ENCODE data around the gene C3orf85. TPM values are rescaled to one million over a fixed set of nuclear protein-coding genes. Genes with fewer than 3 reads are reported as not detected.
"Not testable (repeated sequence)": the region's sequence is repeated elsewhere in the genome, so short reads cannot be mapped to it uniquely, and the experiment has no call there.

The C3orf85 gene
- total and polyA plus RNA-seq, 4 experiments from 2014 or later: not detected

GRCh38 chr3:109125902-109126301, 10.6 kb upstream of the C3orf85 start:
- no peaks in the 10 kb centered on the region for H3K4me1 ChIP-seq (ENCODE audit: insufficient read depth, low read length)
- H3K36me3 ChIP-seq (ENCODE audit: insufficient read depth, low read length): no peaks in the 10 kb centered on the region
- no peak overlapping the region for H3K27ac ChIP-seq (ENCODE audit: low read depth, low read length)
- Mint-ChIP-seq H3K9me3 (peaks cover 0 to 8% (median 6%) of the 10 kb centered on the region in 8 donors), H3K27me3 (peaks cover 0 to 7% of the 10 kb centered on the region in 2 donors), H3K36me3 (no peaks in the 10 kb centered on the region), H3K4me3 (no peak overlapping the region), H3K27ac (no peak overlapping the region), H3K4me1 (no peaks in the 10 kb centered on the region)
- no peaks in the 10 kb centered on the region for H3K9me3 ChIP-seq (ENCODE audit: control insufficient read depth in 1 of 2, low read length in 2 of 2)
- intact Hi-C loops (cut with micrococcal nuclease): no loop called here
- no peak overlapping the region for H3K4me3 ChIP-seq (ENCODE audit: low read length in 2 of 2)
- ChIA-PET CTCF (ENCODE audit: partially characterized antibody) (no interaction called here), POLR2A (ENCODE audit: partially characterized antibody) (no interaction called here)
- DNase-seq: no peak
- H3K27me3 ChIP-seq (ENCODE audit: insufficient read depth, low read length): no peaks in the 10 kb centered on the region

GRCh38 chr3:109127553-109127952, 9.0 kb upstream of the C3orf85 start:
- no peaks in the 10 kb centered on the region for H3K36me3 ChIP-seq (ENCODE audit: insufficient read depth, low read length)
- intact Hi-C loops (cut with micrococcal nuclease): no loop called here
- H3K9me3 Mint-ChIP-seq: peaks cover 0 to 9% (median 5%) of the 10 kb centered on the region in 8 donors
- H3K4me1 ChIP-seq (ENCODE audit: insufficient read depth, low read length): no peaks in the 10 kb centered on the region
- H3K4me1 Mint-ChIP-seq: no peaks in the 10 kb centered on the region
- H3K27ac ChIP-seq (ENCODE audit: low read depth, low read length): no peak overlapping the region
- no peaks in the 10 kb centered on the region for H3K27me3 ChIP-seq (ENCODE audit: insufficient read depth, low read length)
- H3K27ac Mint-ChIP-seq: no peak overlapping the region
- H3K9me3 ChIP-seq (ENCODE audit: control insufficient read depth in 1 of 2, low read length in 2 of 2): no peaks in the 10 kb centered on the region
- H3K4me3 ChIP-seq (ENCODE audit: low read length in 2 of 2): no peak overlapping the region
- no peaks in the 10 kb centered on the region for H3K36me3 Mint-ChIP-seq
- ChIA-PET POLR2A (ENCODE audit: partially characterized antibody) (no interaction called here), CTCF (ENCODE audit: partially characterized antibody) (no interaction called here)
- H3K27me3 Mint-ChIP-seq: peaks cover 0 to 13% of the 10 kb centered on the region in 2 donors
- DNase-seq: no peak
- no peak overlapping the region for H3K4me3 Mint-ChIP-seq

- H3K27ac Mint-ChIP-seq: no peak overlapping the region
- Histone ChIP-seq H3K9me3 (ENCODE audit: control insufficient read depth in 1 of 2, low read length in 2 of 2) (no peaks in the 10 kb centered on the region), H3K36me3 (ENCODE audit: insufficient read depth, low read length) (no peaks in the 10 kb centered on the region), H3K4me1 (ENCODE audit: insufficient read depth, low read length) (no peaks in the 10 kb centered on the region), H3K4me3 (ENCODE audit: low read length in 2 of 2) (no peak overlapping the region), H3K27me3 (ENCODE audit: insufficient read depth, low read length) (no peaks in the 10 kb centered on the region), H3K27ac (ENCODE audit: low read depth, low read length) (no peak overlapping the region)
- H3K9me3 Mint-ChIP-seq: peaks cover 0 to 4% (median 0%) of the 10 kb centered on the region in 8 donors
- peaks cover 0 to 10% of the 10 kb centered on the region in 2 donors for H3K27me3 Mint-ChIP-seq
- H3K4me1 Mint-ChIP-seq: no peaks in the 10 kb centered on the region
- no peak for DNase-seq
- no peaks in the 10 kb centered on the region for H3K36me3 Mint-ChIP-seq
- no peak overlapping the region for H3K4me3 Mint-ChIP-seq
- intact Hi-C loops (cut with micrococcal nuclease): no loop called here
- CTCF ChIA-PET (ENCODE audit: partially characterized antibody): no interaction called here
- POLR2A ChIA-PET (ENCODE audit: partially characterized antibody): no interaction called here
Observed at GRCh38 chr3:109131276-109131675, 5.2 kb upstream of the C3orf85 start.

GRCh38 chr3:109132801-109133473, 3.6 kb upstream of the C3orf85 start:
- Histone ChIP-seq H3K27ac (ENCODE audit: low read depth, low read length) (no peak overlapping the region), H3K36me3 (ENCODE audit: insufficient read depth, low read length) (no peaks in the 10 kb centered on the region), H3K9me3 (ENCODE audit: control insufficient read depth in 1 of 2, low read length in 2 of 2) (no peaks in the 10 kb centered on the region), H3K4me3 (ENCODE audit: low read length in 2 of 2) (no peak overlapping the region), H3K27me3 (ENCODE audit: insufficient read depth, low read length) (no peaks in the 10 kb centered on the region), H3K4me1 (ENCODE audit: insufficient read depth, low read length) (no peaks in the 10 kb centered on the region)
- Mint-ChIP-seq H3K4me1 (no peaks in the 10 kb centered on the region), H3K4me3 (no peak overlapping the region), H3K27me3 (peaks cover 0 to 10% of the 10 kb centered on the region in 2 donors), H3K36me3 (no peaks in the 10 kb centered on the region), H3K27ac (no peak overlapping the region), H3K9me3 (peaks cover 0 to 4% (median 0%) of the 10 kb centered on the region in 8 donors)
- no peak for DNase-seq
- POLR2A ChIA-PET (ENCODE audit: partially characterized antibody): no interaction called here
- intact Hi-C loops (cut with micrococcal nuclease): no loop called here
- CTCF ChIA-PET (ENCODE audit: partially characterized antibody): interaction anchor here (1.2 kb wide), 1 partner anchor 9 kb away, joined by 4 read pairs; no protein-coding TSS in a partner anchor

GRCh38 chr3:109133474-109133816, 3.1 kb upstream of the C3orf85 start:
- H3K27me3 Mint-ChIP-seq; H3K36me3 ChIP-seq (ENCODE audit: insufficient read depth, low read length); CTCF ChIA-PET (ENCODE audit: partially characterized antibody); H3K4me1 Mint-ChIP-seq; H3K9me3 ChIP-seq (ENCODE audit: control insufficient read depth in 1 of 2, low read length in 2 of 2); POLR2A ChIA-PET (ENCODE audit: partially characterized antibody); H3K9me3 Mint-ChIP-seq; H3K4me3 ChIP-seq (ENCODE audit: low read length in 2 of 2); DNase-seq; H3K27me3 ChIP-seq (ENCODE audit: insufficient read depth, low read length); H3K27ac ChIP-seq (ENCODE audit: low read depth, low read length); intact Hi-C loops (cut with micrococcal nuclease); H3K27ac Mint-ChIP-seq; H3K36me3 Mint-ChIP-seq; H3K4me3 Mint-ChIP-seq; H3K4me1 ChIP-seq (ENCODE audit: insufficient read depth, low read length): not testable (repeated sequence)

GRCh38 chr3:109137761-109138160, 1.2 kb downstream of the C3orf85 start:
- DNase-seq: no peak
- ChIA-PET CTCF (ENCODE audit: partially characterized antibody) (no interaction called here), POLR2A (ENCODE audit: partially characterized antibody) (no interaction called here)
- Histone ChIP-seq H3K27ac (ENCODE audit: low read depth, low read length) (no peak overlapping the region), H3K4me3 (ENCODE audit: low read length in 2 of 2) (no peak overlapping the region), H3K4me1 (ENCODE audit: insufficient read depth, low read length) (no peaks in the 10 kb centered on the region), H3K27me3 (ENCODE audit: insufficient read depth, low read length) (no peaks in the 10 kb centered on the region), H3K9me3 (ENCODE audit: control insufficient read depth in 1 of 2, low read length in 2 of 2) (no peaks in the 10 kb centered on the region), H3K36me3 (ENCODE audit: insufficient read depth, low read length) (no peaks in the 10 kb centered on the region)
- intact Hi-C loops (cut with micrococcal nuclease): no loop called here
- H3K36me3 Mint-ChIP-seq: no peaks in the 10 kb centered on the region
- no peaks in the 10 kb centered on the region for H3K4me1 Mint-ChIP-seq
- H3K9me3 Mint-ChIP-seq: no peaks in the 10 kb centered on the region
- no peak overlapping the region for H3K4me3 Mint-ChIP-seq
- peaks cover 2 to 6% of the 10 kb centered on the region in 2 donors for H3K27me3 Mint-ChIP-seq
- H3K27ac Mint-ChIP-seq: no peak overlapping the region

- H3K4me3 Mint-ChIP-seq: no peak overlapping the region
- POLR2A ChIA-PET (ENCODE audit: partially characterized antibody): no interaction called here
- no peaks in the 10 kb centered on the region for H3K9me3 ChIP-seq (ENCODE audit: control insufficient read depth in 1 of 2, low read length in 2 of 2)
- no peaks in the 10 kb centered on the region for H3K4me1 Mint-ChIP-seq
- intact Hi-C loops (cut with micrococcal nuclease): no loop called here
- H3K4me1 ChIP-seq (ENCODE audit: insufficient read depth, low read length): no peaks in the 10 kb centered on the region
- H3K4me3 ChIP-seq (ENCODE audit: low read length in 2 of 2): no peak overlapping the region
- peaks cover 2 to 7% of the 10 kb centered on the region in 2 donors for H3K27me3 Mint-ChIP-seq
- CTCF ChIA-PET (ENCODE audit: partially characterized antibody): no interaction called here
- H3K27me3 ChIP-seq (ENCODE audit: insufficient read depth, low read length): no peaks in the 10 kb centered on the region
- peaks cover 0 to 1% (median 0%) of the 10 kb centered on the region in 8 donors for H3K9me3 Mint-ChIP-seq
- no peak for DNase-seq
- no peak overlapping the region for H3K27ac Mint-ChIP-seq
- no peaks in the 10 kb centered on the region for H3K36me3 Mint-ChIP-seq
- no peak overlapping the region for H3K27ac ChIP-seq (ENCODE audit: low read depth, low read length)
- H3K36me3 ChIP-seq (ENCODE audit: insufficient read depth, low read length): no peaks in the 10 kb centered on the region
Observed at GRCh38 chr3:109140318-109140717, 3.8 kb downstream of the C3orf85 start.

- H3K36me3 Mint-ChIP-seq: no peaks in the 10 kb centered on the region
- no peaks in the 10 kb centered on the region for H3K27me3 ChIP-seq (ENCODE audit: insufficient read depth, low read length)
- no peaks in the 10 kb centered on the region for H3K4me1 Mint-ChIP-seq
- H3K27me3 Mint-ChIP-seq: peaks cover 2 to 9% of the 10 kb centered on the region in 2 donors
- CTCF ChIA-PET (ENCODE audit: partially characterized antibody): no interaction called here
- POLR2A ChIA-PET (ENCODE audit: partially characterized antibody): no interaction called here
- no peak overlapping the region for H3K4me3 ChIP-seq (ENCODE audit: low read length in 2 of 2)
- H3K9me3 ChIP-seq (ENCODE audit: control insufficient read depth in 1 of 2, low read length in 2 of 2): no peaks in the 10 kb centered on the region
- H3K36me3 ChIP-seq (ENCODE audit: insufficient read depth, low read length): no peaks in the 10 kb centered on the region
- no peak for DNase-seq
- intact Hi-C loops (cut with micrococcal nuclease): no loop called here
- H3K27ac ChIP-seq (ENCODE audit: low read depth, low read length): no peak overlapping the region
- H3K4me1 ChIP-seq (ENCODE audit: insufficient read depth, low read length): no peaks in the 10 kb centered on the region
- H3K27ac Mint-ChIP-seq: no peak overlapping the region
- H3K4me3 Mint-ChIP-seq: no peak overlapping the region
- peaks cover 0 to 6% (median 0%) of the 10 kb centered on the region in 8 donors for H3K9me3 Mint-ChIP-seq
Observed at GRCh38 chr3:109143646-109144045, 7.1 kb downstream of the C3orf85 start.

Measured in CD4-positive, alpha-beta memory T cell (primary cell).